SH-SY5Y (cell line): Measurements from ENCODE around the gene CAMSAP1.

Experiments
- GATA2 ChIP-seq: IDR thresholded peaks from 2 replicates; pipeline ENCODE4 v1.6.1; 2011; ENCODE audit warnings: mild to moderate bottlenecking, low read depth, low read length
- GATA3 ChIP-seq: IDR thresholded peaks from 2 replicates; pipeline ENCODE4 v1.6.1; 2011; ENCODE audit warnings: low read depth, mild to moderate bottlenecking, low read length, moderate library complexity

- TF ChIP-seq GATA3 (no peak), GATA2 (no peak)
These were observed 66.8 kb downstream of the CAMSAP1 start for GRCh38 chr9:135840539-135840938.
